HG02759 (cell line): ENCODE measurements around the gene APBA2.

Experiments
- ATAC-seq: cut with Tn5 transposase; IDR thresholded peaks from one replicate; pipeline ENCODE4 v1.9.1; 2021; ENCODE audit warnings: mild to moderate bottlenecking, moderate library complexity; ENCODE audit not compliant: unreplicated experiment

APBA2 gene

GRCh38 chr15:28914046-28914445, 28.3 kb downstream of the APBA2 start:
- no peak for ATAC-seq

- no peak for ATAC-seq
Measured at GRCh38 chr15:28914483-28915023, 28.8 kb downstream of the APBA2 start.

- ATAC-seq: no peak
Measured at GRCh38 chr15:28915041-28915810, 29.5 kb downstream of the APBA2 start.

DNA sequence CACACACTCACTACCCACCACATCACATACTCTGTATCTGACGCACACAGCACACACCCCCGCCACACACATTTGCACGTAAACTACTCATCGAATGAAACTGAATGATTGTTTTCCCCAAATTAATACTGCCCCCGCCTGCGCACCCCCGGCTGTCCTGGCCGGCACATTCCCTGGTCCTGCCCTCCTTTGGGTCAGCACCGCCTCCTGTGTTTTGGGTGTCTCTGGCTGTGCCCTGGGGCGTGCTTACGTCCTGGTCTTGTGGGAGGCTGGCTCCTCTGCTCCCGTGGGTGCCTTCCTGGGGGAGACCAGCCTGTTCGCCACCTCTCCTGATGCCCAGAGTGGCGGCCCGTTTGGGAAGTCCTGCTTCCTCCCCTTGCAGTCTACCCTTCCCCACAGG, 30.2 kb downstream of the APBA2 start:
- no peak for ATAC-seq

DNA sequence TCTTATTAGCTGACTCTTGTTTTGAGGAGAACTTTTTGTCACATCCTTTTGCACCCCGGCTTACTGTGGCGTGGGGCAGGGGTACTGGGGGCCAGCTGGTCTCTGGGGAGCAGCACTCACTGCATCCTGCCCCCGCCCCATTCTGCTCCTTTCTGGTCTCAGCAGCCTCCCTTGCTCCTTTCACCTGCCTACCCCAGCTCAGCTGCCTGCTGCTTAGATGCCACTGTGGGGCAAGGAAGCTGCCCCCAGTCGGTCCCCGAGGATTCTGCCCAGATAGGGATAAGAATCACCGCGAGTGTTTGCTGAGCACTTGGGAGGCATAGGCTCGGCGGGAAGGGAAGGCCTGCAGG, 32.0 kb downstream of the APBA2 start:
- no peak for ATAC-seq

DNA sequence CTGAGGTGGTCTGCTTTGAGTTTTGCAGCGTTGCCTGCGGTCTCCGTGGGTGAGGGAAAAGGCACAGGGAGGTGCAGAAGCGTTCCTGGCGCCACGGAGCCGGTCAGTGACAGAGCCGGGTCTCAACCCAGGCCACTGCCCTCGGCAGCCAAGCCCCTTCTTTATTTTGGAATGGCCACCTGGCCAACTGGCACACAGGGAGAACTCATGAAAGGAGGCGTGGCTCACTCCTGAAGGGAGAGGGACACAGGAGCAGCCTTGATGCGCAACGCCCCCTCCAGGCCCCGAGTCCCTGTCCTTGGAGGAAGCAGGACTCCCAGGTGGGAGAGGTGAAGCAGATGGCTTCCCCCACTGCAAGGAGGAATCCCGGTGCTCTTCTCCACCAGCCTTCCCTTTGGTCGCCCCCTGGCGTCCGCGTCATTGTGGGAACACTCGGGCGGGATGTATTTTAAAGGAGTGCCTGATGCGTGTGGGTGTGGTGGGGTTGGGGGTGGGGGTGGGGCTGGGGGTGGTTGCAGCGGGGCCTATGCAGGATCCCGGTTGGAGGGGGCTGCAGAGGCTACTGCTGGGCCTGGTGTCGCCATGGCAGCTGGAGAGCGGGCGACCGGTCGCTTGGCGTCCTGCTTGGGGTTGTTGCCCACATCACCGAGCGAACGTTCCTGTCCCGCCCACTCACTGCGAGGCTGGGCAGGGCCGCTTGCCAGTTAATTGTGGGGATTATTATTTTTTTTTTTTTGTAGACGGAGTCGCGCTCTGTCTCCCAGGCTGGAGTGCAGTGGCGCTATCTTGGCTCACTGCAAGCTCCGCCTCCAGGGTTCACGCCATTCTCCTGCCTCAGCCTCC, 32.6 kb downstream of the APBA2 start:
- no peak for ATAC-seq

GRCh38 chr15:28919201-28919635, 33.4 kb downstream of the APBA2 start:
- no peak for ATAC-seq

DNA sequence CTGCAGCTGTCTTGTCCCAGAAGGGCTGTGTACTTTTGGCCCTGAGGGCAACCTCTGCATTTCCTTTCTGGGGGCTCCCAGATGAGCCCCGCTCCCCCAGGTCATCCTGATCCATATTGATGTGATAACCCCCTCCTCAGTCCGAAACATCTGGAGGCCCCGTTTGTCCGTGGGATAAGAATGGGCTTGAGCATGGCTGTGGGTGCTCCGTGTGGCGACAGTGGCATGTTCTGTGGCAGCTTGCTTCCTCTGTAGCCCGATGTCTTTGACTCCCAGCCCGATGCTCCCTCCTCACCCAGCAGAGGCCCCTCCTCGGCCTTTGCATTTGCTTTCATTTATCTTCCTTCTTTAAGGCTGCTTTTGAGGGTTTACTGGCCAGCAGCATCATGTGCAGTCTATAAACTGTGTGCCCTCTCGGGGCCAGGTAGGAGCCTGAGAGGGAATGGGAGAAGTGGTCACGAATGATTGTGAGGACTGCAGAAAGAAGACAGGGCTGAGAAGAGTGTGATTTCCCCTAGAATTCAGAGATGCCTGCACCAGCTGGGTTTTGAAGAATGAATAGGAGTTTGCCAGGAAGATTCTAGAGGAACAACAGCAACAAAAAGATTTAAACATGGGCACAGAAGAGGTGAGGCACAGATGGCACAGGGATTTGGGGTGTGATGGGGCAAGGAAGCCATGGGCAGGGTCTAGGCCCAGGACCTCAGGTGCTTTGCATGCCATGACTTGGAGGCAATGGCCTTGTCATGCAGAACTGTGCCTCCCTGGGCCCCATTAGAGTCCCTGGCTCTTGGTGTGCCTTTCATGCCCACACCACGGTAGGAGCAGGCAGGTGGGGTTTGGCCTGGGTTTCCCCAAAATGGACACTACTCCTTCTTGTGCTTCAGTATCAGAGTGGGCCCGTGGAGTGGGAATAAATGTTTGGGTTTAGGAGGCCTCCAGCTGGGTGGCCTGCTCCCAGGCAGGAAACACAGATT, 34.2 kb downstream of the APBA2 start:
- no peak for ATAC-seq

- ATAC-seq: no peak
Measured at GRCh38 chr15:28920781-28921331, 35.1 kb downstream of the APBA2 start.

DNA sequence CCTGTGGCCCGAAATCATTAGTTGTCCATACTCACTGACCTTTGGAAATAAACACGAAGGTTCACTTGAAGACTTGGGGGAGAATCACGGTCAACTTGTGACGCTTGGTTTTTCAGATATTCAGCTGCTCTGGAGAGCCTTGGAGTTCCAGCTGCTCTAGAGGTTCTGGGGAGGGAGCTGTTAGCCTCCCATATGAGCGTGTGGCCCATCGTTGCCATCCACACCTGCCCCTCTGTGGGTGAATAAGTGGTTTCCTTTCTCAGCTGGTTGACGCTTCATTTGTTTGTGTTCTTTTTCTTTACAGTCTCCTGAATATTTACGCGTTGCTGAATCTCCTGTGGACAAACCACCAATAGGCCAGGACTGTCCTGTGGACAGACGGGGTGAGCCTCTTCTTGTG, 35.6 kb downstream of the APBA2 start:
- ATAC-seq: no peak

- no peak for ATAC-seq
Measured at GRCh38 chr15:28921919-28922706, 36.3 kb downstream of the APBA2 start.

- ATAC-seq: no peak
Measured at GRCh38 chr15:28922707-28923012, 36.9 kb downstream of the APBA2 start.

DNA sequence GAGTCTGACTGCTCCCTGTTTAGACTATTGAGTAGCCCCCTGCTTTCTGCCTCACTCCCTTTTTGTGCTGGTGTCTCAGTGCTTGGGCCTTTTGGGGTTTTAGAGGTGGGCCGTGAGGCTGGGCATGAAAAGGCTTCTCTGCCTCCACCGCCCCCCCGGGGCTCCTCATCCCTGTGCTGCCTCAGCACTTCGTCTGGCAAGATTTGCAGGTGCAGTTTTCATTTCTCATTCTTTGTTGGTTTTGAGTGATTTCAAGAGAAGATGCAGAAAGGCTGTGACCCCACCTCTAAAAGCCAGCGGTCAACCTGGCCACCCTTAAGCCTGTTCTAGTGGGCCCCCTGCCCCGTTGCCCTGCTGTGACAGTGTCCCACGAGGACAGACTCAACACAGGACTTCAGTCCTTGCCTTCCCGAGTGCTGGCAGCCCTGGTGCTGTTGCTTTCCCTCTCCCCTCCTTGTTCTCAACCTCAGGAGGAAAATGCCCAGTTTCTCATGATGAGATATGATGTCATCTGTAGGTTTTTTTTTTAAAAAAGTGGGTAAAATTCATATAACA, 38.0 kb downstream of the APBA2 start:
- ATAC-seq: no peak

DNA sequence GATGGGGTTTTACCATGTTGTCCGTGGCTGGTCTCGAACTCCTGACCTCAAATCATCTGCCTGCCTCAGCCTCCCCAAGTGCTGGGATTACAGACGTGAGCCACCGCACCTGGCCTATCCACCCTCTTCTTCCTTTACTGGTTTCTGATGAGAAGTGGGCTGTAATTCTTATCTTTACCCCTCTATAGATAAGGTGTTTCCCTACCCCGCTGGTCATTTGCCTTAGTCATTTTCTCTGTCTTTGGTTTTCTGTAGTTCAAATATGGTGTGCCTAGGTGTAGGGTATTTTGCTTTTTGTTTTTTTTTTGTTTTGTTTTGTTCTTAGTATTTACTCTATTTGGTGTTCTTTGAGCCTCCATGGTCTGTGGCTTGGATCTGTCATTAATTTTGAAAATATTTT, 41.3 kb downstream of the APBA2 start:
- ATAC-seq: no peak

- ATAC-seq: no peak
Measured at GRCh38 chr15:28929200-28929599, 43.4 kb downstream of the APBA2 start.

- ATAC-seq: no peak
Measured at GRCh38 chr15:28930011-28930410, 44.2 kb downstream of the APBA2 start.

GRCh38 chr15:28930476-28931291, 44.9 kb downstream of the APBA2 start:
- ATAC-seq: no peak

GRCh38 chr15:28931828-28932227, 46.1 kb downstream of the APBA2 start:
- ATAC-seq: no peak

DNA sequence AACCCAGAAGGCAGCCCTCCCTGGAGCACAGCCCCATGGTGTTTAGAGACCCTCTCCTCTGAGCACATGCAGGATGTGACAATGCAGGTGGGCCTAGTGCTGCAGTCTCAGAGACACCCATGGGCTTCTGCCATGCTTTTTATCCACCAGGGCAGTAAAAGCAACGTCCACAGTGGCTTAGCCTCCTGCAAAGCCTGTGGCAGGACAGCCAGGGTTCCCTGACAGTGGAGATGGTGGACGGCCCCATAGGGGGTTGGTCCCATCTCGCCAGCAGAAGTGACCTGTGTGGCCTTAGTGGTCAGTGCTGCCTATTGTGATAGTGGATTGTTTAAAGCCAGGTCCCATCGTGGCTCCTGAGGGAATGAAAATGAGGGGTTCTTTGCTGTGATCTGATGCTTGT, 46.6 kb downstream of the APBA2 start:
- ATAC-seq: no peak
